Bronchial epithelial cell (primary cell): ENCODE measurements around the gene TMPRSS2. TPM values are rescaled to one million over a fixed set of nuclear protein-coding genes. Genes with fewer than 3 reads are reported as not detected.
A peak's percentile ranks its signal among the peaks of the same experiment; 100 is the strongest.

Source experiments
- DNase-seq: peaks from one replicate; pipeline ENCODE4 v3.0.0-alpha.2; 2010; ENCODE audit warnings: low read depth
- FAIRE-seq: peaks from 2 replicates; lab custom pipeline; 2011; peaks lifted over from hg19 to GRCh38; lab: Jason Lieb, UNC
- H3K27me3 ChIP-seq: 2 replicates; pipeline ENCODE4 v1.5.1; 2011; ENCODE audit warnings: low read length; ENCODE audit not compliant: control insufficient read depth, insufficient read depth
- H3K36me3 ChIP-seq: 2 replicates; pipeline ENCODE4 v1.5.1; 2011; ENCODE audit warnings: low read length; ENCODE audit not compliant: control insufficient read depth, insufficient read depth
- H3K4me3 ChIP-seq: 2 replicates; pipeline ENCODE4 v1.5.1; 2011; ENCODE audit warnings: mild to moderate bottlenecking, low read depth, low read length, control low read depth
- total RNA-seq: library from RNA; depleted of rRNA; stranded (reverse); fragments of >200 nt; gene quantifications from 2 replicates; pipeline ENCODE4 v1.2.1, GENCODE V29; 2014
- TF ChIP-seq, protein P1 (sequence below): IDR thresholded peaks from 2 replicates; pipeline ENCODE4 v1.5.1; 2011; ENCODE audit warnings: mild to moderate bottlenecking, moderate library complexity, low read length, control low read depth, inconsistent platforms; ENCODE audit not compliant: insufficient read depth, severe bottlenecking

The TMPRSS2 gene
- total RNA-seq, 1 donor from 2014 or later = 3.7 TPM

DNA sequence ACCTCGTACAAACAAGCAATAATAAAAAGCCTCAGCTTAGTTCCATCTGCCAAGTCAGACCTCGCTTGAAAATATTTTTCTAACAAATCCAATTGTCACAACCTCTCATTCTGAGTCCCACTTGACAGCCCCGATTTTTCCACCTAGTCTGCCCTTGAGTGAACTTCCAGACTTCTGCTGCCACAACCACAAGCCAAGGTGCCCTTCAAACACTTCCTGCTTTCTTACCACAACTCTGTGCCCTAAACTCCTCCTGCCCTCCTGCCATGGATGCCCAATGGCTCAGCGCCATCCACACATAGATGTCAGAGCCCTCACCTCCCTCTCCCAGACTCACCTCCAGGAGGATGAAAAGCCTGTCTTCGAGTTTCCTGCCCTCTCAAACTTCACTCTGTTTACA lies 3.9 kb downstream of the TMPRSS2 start:
- Histone ChIP-seq H3K4me3 (no peak overlapping the region), H3K27me3 (peaks cover 24% of the 10 kb centered on the region), H3K36me3 (no peaks in the 10 kb centered on the region)
- TF ChIP-seq, protein P1, sequence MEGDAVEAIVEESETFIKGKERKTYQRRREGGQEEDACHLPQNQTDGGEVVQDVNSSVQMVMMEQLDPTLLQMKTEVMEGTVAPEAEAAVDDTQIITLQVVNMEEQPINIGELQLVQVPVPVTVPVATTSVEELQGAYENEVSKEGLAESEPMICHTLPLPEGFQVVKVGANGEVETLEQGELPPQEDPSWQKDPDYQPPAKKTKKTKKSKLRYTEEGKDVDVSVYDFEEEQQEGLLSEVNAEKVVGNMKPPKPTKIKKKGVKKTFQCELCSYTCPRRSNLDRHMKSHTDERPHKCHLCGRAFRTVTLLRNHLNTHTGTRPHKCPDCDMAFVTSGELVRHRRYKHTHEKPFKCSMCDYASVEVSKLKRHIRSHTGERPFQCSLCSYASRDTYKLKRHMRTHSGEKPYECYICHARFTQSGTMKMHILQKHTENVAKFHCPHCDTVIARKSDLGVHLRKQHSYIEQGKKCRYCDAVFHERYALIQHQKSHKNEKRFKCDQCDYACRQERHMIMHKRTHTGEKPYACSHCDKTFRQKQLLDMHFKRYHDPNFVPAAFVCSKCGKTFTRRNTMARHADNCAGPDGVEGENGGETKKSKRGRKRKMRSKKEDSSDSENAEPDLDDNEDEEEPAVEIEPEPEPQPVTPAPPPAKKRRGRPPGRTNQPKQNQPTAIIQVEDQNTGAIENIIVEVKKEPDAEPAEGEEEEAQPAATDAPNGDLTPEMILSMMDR = no peak
- FAIRE-seq = peak; percentile 55
- no peak for DNase-seq

DNA sequence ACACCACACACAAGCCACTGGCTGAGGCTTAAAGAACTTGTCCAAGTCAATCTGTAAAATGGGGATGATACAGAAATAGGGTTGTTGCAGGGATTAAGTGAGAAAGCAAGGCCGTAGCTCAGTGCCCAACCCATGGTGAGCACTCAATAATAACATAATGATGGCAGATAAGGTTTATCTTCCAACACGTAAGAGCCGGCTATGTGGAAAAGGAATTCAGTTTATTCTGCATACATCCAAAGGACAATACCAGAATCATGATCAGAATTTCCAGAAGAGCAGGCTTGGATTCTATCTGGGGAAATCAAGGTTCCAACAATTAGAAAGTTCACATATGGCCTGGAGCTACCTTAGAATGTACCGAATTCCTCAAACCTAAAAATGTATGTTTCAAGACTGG lies 4.6 kb downstream of the TMPRSS2 start:
- DNase-seq = no peak
- peaks cover 21% of the 10 kb centered on the region for H3K27me3 ChIP-seq
- H3K36me3 ChIP-seq = no peaks in the 10 kb centered on the region
- FAIRE-seq = no peak
- TF ChIP-seq, protein P1 = no peak
- no peak overlapping the region for H3K4me3 ChIP-seq

DNA sequence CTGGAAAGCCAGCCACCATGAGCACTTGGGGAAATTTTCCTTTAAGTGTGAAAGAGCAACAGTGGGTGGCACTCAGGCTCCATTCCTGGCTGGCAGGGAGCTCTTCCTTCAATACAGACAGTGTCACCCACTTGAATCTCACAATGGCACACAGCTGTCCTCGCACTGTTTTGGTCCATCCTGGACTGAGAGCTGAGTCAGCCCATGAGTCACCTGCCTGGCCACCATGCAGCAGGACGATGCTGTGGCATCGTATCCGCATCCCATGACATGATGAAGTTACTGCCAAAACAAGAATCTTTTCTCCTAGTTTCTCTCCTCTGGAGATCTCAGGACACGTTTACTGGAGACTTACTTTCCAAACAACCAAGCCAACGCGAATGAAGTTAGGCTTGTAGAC lies 6.0 kb downstream of the TMPRSS2 start:
- Histone ChIP-seq H3K27me3 (peaks cover 18% of the 10 kb centered on the region), H3K4me3 (no peak overlapping the region), H3K36me3 (no peaks in the 10 kb centered on the region)
- FAIRE-seq (no peak), DNase-seq (no peak)
- TF ChIP-seq, protein P1 = no peak

DNA sequence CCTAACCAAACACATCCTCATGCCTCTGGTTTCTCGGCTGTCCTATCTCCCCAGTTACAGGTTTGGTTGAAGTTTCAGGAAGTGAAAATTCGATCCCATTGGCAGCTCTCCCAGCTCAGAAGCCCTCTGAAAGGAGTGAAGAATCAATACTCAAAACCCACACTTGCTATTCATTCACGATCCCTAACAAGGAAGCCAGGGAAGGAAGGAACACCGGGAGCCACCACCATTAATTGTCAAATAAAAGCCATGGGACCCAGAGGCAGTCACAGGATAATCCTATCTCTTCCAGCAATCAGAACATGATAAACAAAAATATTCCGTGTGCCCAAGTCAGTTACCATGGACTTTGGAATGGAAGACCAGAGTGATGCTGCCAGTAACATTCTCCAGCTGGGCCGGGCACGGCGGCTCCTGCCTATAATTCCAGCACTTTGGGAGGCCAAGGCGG lies 7.0 kb downstream of the TMPRSS2 start:
- H3K4me3 ChIP-seq = no peak overlapping the region
- no peaks in the 10 kb centered on the region for H3K36me3 ChIP-seq
- DNase-seq = no peak
- TF ChIP-seq, protein P1 = no peak
- no peak for FAIRE-seq
- peaks cover 8% of the 10 kb centered on the region for H3K27me3 ChIP-seq

DNA sequence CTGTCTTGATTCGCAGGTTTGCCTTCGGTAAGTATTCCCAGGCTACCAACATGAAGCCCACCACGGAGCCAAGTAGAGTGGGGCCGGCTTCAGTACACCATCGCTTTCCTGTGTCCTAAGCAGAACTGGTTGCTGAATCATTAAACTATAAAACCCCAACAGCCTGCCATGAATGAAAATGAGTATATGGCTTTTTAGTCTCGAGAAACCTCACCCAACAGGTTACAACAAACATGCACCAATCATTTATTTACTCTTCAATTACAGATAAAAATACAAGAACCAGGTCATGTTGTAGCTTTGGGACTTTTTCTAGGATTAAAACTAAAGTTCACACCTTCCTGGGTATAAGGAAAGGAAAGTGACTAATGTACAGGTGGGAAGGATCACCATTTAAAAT lies 7.6 kb downstream of the TMPRSS2 start:
- H3K36me3 ChIP-seq = no peaks in the 10 kb centered on the region
- H3K27me3 ChIP-seq = peaks cover 5% of the 10 kb centered on the region
- FAIRE-seq (no peak), DNase-seq (no peak)
- no peak overlapping the region for H3K4me3 ChIP-seq
- TF ChIP-seq, protein P1 = no peak

DNA sequence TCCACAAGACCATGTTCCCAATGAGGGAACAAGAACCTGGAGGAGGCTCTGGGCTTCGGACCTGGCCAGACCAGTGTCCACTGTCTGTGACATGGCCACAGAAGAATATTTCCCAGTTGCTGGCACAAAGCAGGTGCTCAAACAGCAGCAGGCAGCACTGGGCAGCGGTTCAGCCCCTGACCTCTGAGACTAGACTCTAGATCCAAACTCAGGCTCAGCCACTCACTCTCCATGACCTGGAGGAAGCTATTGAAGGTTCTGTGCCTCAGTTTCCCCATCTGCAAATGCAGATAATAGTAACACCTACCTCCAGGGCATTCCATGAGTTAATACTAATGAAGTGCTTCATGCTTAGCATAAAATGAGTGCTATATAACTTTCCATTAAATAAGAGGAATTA lies 8.0 kb downstream of the TMPRSS2 start:
- Histone ChIP-seq H3K4me3 (no peak overlapping the region), H3K36me3 (no peaks in the 10 kb centered on the region), H3K27me3 (peaks cover 3% of the 10 kb centered on the region)
- TF ChIP-seq, protein P1 = no peak
- FAIRE-seq (no peak), DNase-seq (no peak)
